Fibroblast of the conjunctiva (primary cell): ENCODE measurements around the gene DDAH2.
"Not testable (repeated sequence)": the region's sequence is repeated elsewhere in the genome, so short reads cannot be mapped to it uniquely, and the experiment has no call there.

Experiments
- DNase-seq: peaks from one replicate; pipeline ENCODE4 v3.0.0-alpha.2; 2010; ENCODE audit warnings: low read depth

Gene DDAH2

GRCh38 chr6:31713991-31714684 lies 15.0 kb downstream of the DDAH2 start:
- DNase-seq = no peak

DNA sequence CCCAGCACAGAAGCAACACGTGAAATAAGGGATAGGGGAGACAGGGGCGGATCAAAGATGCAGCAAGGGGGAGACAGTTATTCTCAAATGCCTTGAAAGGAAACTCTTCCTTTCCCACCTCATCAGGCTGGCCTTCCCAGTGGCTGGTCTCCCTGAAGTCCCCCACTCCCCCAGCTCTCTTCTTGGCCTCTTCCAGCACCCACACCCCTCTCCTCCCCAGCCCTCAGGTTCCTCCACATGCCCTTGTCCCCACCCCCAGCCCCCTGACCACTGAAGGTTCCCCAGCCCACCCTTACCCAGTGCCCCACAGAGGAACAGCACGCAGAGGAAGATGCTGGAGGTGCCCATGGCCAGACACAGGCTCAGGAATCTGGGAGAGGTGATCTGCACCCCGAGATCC lies 15.6 kb downstream of the DDAH2 start:
- no peak for DNase-seq

GRCh38 chr6:31712296-31712695 lies 16.8 kb downstream of the DDAH2 start:
- DNase-seq = no peak

DNA sequence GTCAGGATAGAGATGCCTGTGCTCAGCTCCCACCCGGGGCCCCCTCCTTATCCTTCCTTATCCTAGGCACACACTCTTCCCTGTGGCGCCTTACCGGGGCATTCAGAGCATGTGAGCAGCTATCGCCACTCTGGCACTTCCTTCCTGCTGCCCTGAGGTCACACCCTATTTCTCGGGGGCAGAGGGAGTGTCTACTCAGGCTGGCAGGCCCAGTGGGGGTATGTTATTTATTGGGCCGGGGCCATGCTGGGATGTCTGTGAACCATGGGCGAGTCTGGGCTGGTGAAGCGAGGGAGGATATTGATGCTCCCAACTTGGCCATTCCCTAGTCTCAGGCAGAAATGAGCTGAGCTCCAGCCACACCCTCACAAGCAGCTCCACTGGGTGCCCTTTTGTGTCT lies 17.9 kb downstream of the DDAH2 start:
- no peak for DNase-seq

- DNase-seq = no peak
Measured at GRCh38 chr6:31710523-31711219, 18.4 kb downstream of the DDAH2 start.

DNA sequence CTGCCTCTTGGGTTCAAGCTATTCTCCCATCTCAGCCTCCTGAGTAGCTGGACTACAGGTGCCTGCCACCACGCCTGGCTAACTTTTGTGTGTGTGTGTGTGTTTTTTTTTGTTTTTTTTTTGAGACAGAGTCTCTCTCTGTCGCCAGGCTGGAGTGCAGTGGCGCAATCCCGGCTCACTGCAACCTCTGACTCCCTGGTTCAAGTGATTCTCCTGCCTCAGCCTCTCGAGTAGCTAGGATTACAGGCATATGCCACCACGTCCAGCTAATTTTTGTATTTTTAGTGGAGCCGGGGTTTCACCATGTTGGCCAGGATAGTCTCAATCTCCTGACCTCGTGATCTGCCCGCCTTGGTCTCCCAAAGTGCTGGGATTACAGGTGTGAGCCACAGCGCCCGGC lies 19.9 kb downstream of the DDAH2 start:
- not testable (repeated sequence) for DNase-seq

- DNase-seq = no peak
Measured at GRCh38 chr6:31708224-31708623, 20.9 kb downstream of the DDAH2 start.

- no peak for DNase-seq
Measured at GRCh38 chr6:31707701-31708100, 21.4 kb downstream of the DDAH2 start.

GRCh38 chr6:31706599-31706998 lies 22.5 kb downstream of the DDAH2 start, which contains the start of gene LY6G6F:
TSS of gene LY6G6F (plus strand) at chr6:31706866. CDS start at chr6:31706907, 41 bp downstream.
- DNase-seq = no peak

- no peak for DNase-seq
Measured at GRCh38 chr6:31705931-31706330, 23.2 kb downstream of the DDAH2 start.

- DNase-seq = peak; percentile 97
Measured at GRCh38 chr6:31702819-31703716, 26.0 kb downstream of the DDAH2 start, which contains the start of gene ABHD16A. TSS of gene ABHD16A (minus strand) at chr6:31703324. CDS start at chr6:31703281, 43 bp downstream.

- no peak for DNase-seq
Measured at GRCh38 chr6:31702405-31702818, 26.7 kb downstream of the DDAH2 start.

GRCh38 chr6:31701666-31702404 lies 27.3 kb downstream of the DDAH2 start:
- DNase-seq = no peak

DNA sequence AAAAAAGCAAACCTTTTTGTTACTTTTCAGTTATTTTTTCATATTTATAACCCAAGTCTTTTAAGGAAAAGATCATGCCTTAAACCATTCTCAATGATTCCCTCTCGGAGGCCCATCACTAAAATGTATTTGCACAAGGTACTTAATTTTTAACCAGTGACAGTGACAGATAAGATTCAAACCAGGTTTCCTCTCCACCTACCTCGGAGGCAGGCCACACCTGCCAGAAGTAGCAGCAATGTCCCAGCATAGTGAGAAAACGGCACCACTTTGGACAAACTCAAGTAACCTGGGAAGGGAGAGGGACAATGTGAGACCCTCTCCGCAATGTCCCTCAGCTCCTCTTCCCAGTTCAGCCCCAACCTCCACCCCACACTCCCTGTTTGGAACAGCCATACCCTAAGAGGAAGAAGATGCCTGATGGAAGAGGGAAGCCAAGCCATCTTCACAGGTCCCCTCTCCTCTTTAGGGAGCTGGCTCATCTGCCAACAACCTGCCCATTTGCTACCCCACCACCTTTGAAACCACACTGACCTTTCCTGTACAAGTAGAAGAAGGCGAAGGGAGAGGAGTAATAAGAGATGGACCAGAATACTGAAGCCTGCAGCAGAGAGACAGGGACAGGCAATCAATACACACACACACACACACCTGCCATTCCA lies 28.2 kb downstream of the DDAH2 start:
- DNase-seq = no peak

DNA sequence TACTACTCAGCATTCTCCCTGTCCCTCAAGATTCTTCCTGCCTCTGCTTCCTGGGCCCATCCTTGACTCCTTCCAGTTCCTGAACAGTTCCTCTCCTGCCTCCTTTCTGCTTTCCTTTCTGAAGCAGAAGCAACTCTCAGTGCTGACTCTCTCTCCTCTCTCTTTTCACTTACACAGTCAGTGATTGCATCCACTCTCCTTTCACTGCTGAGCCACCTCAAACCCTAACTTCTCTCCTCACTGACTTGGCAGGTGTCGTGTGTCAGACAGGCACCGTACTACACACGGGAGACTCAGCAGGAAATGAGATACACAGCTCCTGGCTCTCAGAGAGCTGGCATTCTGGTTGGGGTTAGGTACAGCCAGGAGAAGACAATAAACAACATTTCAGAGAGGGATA lies 31.5 kb downstream of the DDAH2 start:
- DNase-seq = no peak

DNA sequence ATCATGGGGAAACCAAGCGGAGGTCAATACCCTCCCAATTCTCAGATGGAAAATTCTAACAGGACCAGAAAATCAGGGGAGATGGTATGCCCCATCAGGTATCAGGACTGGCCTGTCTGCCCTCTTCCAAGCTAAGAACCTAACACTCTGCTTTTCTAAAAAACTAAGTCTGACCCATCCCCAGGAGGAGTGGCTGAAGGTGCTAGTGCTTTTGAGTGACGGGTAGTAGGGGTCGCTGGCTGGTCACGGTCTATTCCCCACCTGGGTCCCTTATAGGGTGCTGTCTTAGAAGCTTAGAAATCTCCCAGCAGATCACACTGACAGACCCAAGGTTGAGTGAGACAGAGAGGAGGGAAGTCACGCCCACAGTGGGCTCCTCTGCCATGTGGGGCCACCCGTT lies 35.6 kb downstream of the DDAH2 start:
- DNase-seq = no peak

DNA sequence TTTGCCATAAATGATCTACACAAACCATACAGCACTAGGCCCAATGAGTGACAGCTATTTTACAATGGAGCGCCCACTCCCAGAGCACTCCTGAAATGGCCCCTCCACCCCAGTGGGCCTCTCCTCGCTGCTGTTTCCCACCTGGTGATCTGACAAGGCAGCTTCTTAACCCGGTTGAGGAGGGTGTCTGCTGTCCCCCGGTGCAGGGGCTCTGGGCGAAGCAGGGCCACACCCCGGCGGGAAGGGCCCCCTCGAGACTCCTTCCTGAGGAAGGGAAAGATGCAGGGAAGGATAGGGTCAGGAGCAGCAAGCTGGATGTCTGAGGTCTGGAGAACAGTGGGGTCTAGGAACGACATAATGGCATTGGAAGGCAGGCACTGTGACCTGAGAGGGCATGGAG lies 36.2 kb downstream of the DDAH2 start:
- no peak for DNase-seq

GRCh38 chr6:31692353-31692752 lies 36.7 kb downstream of the DDAH2 start:
- DNase-seq = no peak

DNA sequence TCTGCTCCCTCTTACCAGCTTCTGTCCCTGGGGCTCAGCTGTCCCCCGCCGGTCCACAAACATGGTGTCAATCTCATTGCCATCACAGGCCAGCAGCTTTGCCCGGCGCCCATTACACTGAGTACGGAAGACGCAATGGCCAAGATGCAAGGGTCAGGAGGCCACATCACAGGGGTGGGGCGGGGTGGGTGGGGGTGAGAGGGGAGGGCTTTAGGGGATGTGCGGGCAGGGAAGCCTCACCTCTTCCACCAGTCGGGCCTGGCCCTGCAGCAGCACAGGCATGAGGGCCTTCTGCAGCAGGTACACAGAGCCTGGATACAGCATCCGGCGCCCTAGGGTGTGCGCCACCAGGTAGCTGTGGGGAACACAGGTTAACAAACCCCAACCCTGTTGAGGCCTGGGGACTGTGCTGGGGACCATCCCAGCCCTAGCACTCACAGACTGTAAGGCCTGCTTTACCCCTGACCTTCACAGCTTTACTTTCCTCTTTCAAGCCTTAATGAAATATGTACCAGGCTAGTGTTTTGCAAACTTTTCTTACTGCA lies 37.5 kb downstream of the DDAH2 start:
- no peak for DNase-seq

- no peak for DNase-seq
Measured at GRCh38 chr6:31691078-31691463, 38.0 kb downstream of the DDAH2 start.
